SK-N-SH (cell line): ENCODE data around the gene KRTAP5-4.
"Not testable (repeated sequence)": the region's sequence is repeated elsewhere in the genome, so short reads cannot be mapped to it uniquely, and the experiment has no call there.

Experiments used
- FOXM1 ChIP-seq: IDR thresholded peaks from 2 replicates; pipeline ENCODE4 v1.4.0; 2012; ENCODE audit warnings: low read depth, mild to moderate bottlenecking
- GABPA ChIP-seq: IDR thresholded peaks from 2 replicates; pipeline ENCODE4 v1.4.0; 2012; ENCODE audit warnings: low read depth, mild to moderate bottlenecking
- MXI1 ChIP-seq: IDR thresholded peaks from 2 replicates; pipeline ENCODE4 v1.6.1; 2012; ENCODE audit warnings: mild to moderate bottlenecking, low read depth, low read length, improper control_type of control experiment
- POLR2AphosphoS5 ChIP-seq: IDR thresholded peaks from 2 replicates; pipeline ENCODE4 v1.6.1; 2012; ENCODE audit warnings: low read depth, low read length
- RCOR1 ChIP-seq: fragments of 150-350 bp; IDR thresholded peaks from 2 replicates; pipeline ENCODE4 v1.6.1; 2017; ENCODE audit warnings: antibody characterized with exemption, low read length
- SIN3A ChIP-seq: IDR thresholded peaks from 2 replicates; pipeline ENCODE4 v1.6.1; 2012; ENCODE audit warnings: low read depth, mild to moderate bottlenecking, low read length, moderate library complexity, borderline replicate concordance
- TAF1 ChIP-seq: IDR thresholded peaks from 2 replicates; pipeline ENCODE4 v1.6.1; 2012; ENCODE audit warnings: low read depth, mild to moderate bottlenecking, low read length, moderate library complexity, borderline replicate concordance

DNA sequence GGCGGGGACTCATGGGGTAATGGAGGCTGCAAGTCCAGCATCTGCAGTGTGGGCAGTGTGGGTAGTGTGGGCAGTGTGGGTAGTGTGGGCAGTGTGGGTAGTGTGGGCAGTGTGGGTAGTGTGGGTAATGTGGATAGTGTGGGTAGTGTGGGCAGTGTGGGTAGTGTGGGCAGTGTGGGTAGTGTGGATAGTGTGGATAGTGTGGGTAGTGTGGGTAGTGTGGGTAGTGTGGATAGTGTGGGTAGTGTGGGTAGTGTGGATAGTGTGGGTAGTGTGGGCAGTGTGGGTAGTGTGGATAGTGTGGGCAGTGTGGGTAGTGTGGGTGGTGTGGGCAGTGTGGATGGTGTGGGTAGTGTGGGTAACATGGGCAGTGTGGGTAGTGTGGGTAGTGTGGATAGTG, 48.5 kb upstream of the KRTAP5-4 start:
- TF ChIP-seq RCOR1, TAF1, SIN3A, MXI1, POLR2AphosphoS5, GABPA, FOXM1: not testable (repeated sequence)
